Osteocyte (in vitro differentiated cells): ENCODE data around the gene KCNQ5. TPM values are rescaled to one million over a fixed set of nuclear protein-coding genes. Genes with fewer than 3 reads are reported as not detected.

Experiments
- DNase-seq: peaks from one replicate; pipeline ENCODE4 v3.0.0; 2021; ENCODE audit warnings: mixed read lengths; ENCODE audit not compliant: unreplicated experiment; ENCODE audit errors: extremely low spot score
- H3K27ac Mint-ChIP-seq: one replicate; pipeline ENCODE4 v1.8.0; 2021; ENCODE audit warnings: mild to moderate bottlenecking, mixed read lengths; ENCODE audit not compliant: unreplicated experiment
- H3K27me3 Mint-ChIP-seq: one replicate; pipeline ENCODE4 v1.8.0; 2021; ENCODE audit warnings: mixed read lengths; ENCODE audit not compliant: unreplicated experiment
- H3K36me3 Mint-ChIP-seq: one replicate; pipeline ENCODE4 v1.8.0; 2021; ENCODE audit warnings: mixed read lengths; ENCODE audit not compliant: unreplicated experiment
- H3K4me1 Mint-ChIP-seq: one replicate; pipeline ENCODE4 v1.8.0; 2021; ENCODE audit warnings: mixed read lengths; ENCODE audit not compliant: unreplicated experiment
- H3K4me3 Mint-ChIP-seq: one replicate; pipeline ENCODE4 v1.8.0; 2021; ENCODE audit warnings: mild to moderate bottlenecking, moderate library complexity, mixed read lengths; ENCODE audit not compliant: unreplicated experiment
- H3K9me3 Mint-ChIP-seq: one replicate; pipeline ENCODE4 v1.8.0; 2021; ENCODE audit warnings: mixed read lengths; ENCODE audit not compliant: unreplicated experiment
- total RNA-seq: library from RNA; stranded (reverse); gene quantifications from 2 replicates; pipeline ENCODE4 v1.2.1, GENCODE V29; 2021
- TF ChIP-seq, protein P1 (sequence below): fragments of 200-600 bp; sonication (generic); IDR thresholded peaks from 2 replicates; pipeline ENCODE4 v1.5.0; 2021; ENCODE audit warnings: antibody characterized with exemption, mild to moderate bottlenecking, moderate library complexity

KCNQ5 gene
- total RNA-seq, 1 donor from 2014 or later: 7.2 TPM

DNA sequence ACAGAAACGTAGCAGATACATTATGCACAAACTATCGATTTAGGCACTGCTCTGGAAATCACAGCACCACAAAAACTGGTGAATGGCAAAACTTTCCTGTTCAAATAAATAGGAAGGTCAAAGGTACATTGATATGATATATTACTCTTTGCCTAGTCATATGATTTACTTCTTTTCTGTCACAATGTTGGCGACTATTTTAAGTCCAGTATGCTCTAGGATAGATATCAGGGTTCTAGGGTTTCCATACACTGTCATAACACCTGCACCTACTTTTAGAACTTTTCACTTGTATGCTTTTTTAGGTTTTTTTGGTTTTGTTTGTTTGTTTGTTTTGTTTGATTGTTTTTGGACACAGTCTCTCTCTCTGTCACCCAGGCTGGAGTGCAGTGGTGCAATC, 578.4 kb downstream of the KCNQ5 start:
- H3K4me3 Mint-ChIP-seq: no peak overlapping the region
- no peak for DNase-seq
- no peak overlapping the region for H3K27ac Mint-ChIP-seq
- no peaks in the 10 kb centered on the region for H3K4me1 Mint-ChIP-seq
- H3K27me3 Mint-ChIP-seq: no peaks in the 10 kb centered on the region
- H3K36me3 Mint-ChIP-seq: no peaks in the 10 kb centered on the region
- TF ChIP-seq, protein P1, sequence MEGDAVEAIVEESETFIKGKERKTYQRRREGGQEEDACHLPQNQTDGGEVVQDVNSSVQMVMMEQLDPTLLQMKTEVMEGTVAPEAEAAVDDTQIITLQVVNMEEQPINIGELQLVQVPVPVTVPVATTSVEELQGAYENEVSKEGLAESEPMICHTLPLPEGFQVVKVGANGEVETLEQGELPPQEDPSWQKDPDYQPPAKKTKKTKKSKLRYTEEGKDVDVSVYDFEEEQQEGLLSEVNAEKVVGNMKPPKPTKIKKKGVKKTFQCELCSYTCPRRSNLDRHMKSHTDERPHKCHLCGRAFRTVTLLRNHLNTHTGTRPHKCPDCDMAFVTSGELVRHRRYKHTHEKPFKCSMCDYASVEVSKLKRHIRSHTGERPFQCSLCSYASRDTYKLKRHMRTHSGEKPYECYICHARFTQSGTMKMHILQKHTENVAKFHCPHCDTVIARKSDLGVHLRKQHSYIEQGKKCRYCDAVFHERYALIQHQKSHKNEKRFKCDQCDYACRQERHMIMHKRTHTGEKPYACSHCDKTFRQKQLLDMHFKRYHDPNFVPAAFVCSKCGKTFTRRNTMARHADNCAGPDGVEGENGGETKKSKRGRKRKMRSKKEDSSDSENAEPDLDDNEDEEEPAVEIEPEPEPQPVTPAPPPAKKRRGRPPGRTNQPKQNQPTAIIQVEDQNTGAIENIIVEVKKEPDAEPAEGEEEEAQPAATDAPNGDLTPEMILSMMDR: no peak
- H3K9me3 Mint-ChIP-seq: no peaks in the 10 kb centered on the region

- no peaks in the 10 kb centered on the region for H3K36me3 Mint-ChIP-seq
- TF ChIP-seq, protein P1: no peak
- no peaks in the 10 kb centered on the region for H3K27me3 Mint-ChIP-seq
- no peak overlapping the region for H3K27ac Mint-ChIP-seq
- DNase-seq: no peak
- no peak overlapping the region for H3K4me3 Mint-ChIP-seq
- no peaks in the 10 kb centered on the region for H3K4me1 Mint-ChIP-seq
- H3K9me3 Mint-ChIP-seq: no peaks in the 10 kb centered on the region
These were observed 578.9 kb downstream of the KCNQ5 start for GRCh38 chr6:73200735-73201134.

- DNase-seq: no peak
- Mint-ChIP-seq H3K4me1 (no peaks in the 10 kb centered on the region), H3K4me3 (no peak overlapping the region), H3K27me3 (no peaks in the 10 kb centered on the region), H3K36me3 (no peaks in the 10 kb centered on the region), H3K9me3 (no peaks in the 10 kb centered on the region), H3K27ac (no peak overlapping the region)
- TF ChIP-seq, protein P1: no peak
These were observed 581.2 kb downstream of the KCNQ5 start for GRCh38 chr6:73203098-73203497.

GRCh38 chr6:73204252-73204651, 582.4 kb downstream of the KCNQ5 start:
- Mint-ChIP-seq H3K4me1 (no peaks in the 10 kb centered on the region), H3K9me3 (no peaks in the 10 kb centered on the region)

DNA sequence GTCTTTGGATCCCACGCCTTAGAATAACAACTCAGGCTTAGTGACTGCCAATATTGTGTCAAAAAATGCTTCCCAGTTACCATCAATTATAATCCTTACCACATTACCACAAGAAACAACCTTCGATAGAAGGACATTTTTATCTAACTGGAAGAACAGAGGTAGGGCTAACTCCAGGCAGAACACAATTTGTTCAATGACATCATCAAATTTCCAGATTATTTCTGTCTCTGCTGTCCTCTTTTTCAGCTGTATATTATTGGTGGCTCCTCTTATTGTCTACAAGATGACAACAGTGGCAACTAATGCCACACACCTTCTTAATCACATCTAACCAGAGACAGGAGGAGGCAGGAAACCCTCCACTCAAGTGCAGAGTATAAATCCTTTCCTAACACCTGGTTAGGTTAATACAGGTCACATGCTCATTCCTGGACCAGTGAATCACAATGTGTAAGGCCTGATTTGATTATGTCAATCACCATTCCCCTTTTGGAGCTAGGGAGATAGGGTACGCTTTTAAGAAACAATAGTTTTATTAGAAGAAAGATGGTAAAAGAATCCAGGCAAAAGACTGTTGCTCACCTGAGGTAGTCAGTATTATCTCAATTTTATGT, 585.5 kb downstream of the KCNQ5 start:
- Mint-ChIP-seq H3K27me3 (no peaks in the 10 kb centered on the region), H3K4me3 (no peak overlapping the region), H3K36me3 (no peaks in the 10 kb centered on the region), H3K27ac (no peak overlapping the region), H3K4me1 (no peaks in the 10 kb centered on the region), H3K9me3 (no peaks in the 10 kb centered on the region)
- DNase-seq: no peak
- TF ChIP-seq, protein P1: no peak

More at GRCh38 chr6:73204252-73204651, 582.4 kb downstream of the KCNQ5 start:
- Mint-ChIP-seq H3K27me3 (no peaks in the 10 kb centered on the region), H3K36me3 (no peaks in the 10 kb centered on the region), H3K4me3 (no peak overlapping the region), H3K27ac (no peak overlapping the region)
- no peak for DNase-seq
- TF ChIP-seq, protein P1: no peak
